Central memory CD8-positive, alpha-beta T cell (primary cell): ENCODE results near the gene ACAP3.
A peak's percentile ranks its signal among the peaks of the same experiment; 100 is the strongest.
"Not testable (repeated sequence)": the region's sequence is repeated elsewhere in the genome, so short reads cannot be mapped to it uniquely, and the experiment has no call there.

ENCODE experiments used
- ATAC-seq: fragments of 150-1000 bp; cut with Tn5 transposase; replicated peaks from 2 replicates; pipeline ENCODE4 v1.10.0; 2022; ENCODE audit warnings: mild to moderate bottlenecking, moderate FRiP score, moderate number of reproducible peaks; ENCODE audit not compliant: poor library complexity, severe bottlenecking; ENCODE audit errors: extremely low read depth
- DNase-seq, 2 donors: peaks; one replicate each; pipeline ENCODE4 v3.0.0; 2021; ENCODE audit warnings: low spot score in 2 of 2
- H3K27ac Mint-ChIP-seq: one replicate; pipeline ENCODE4 v1.8.0; 2022; ENCODE audit warnings: low read depth, mild to moderate bottlenecking, moderate library complexity, mixed read lengths
- H3K27me3 Mint-ChIP-seq: one replicate; pipeline ENCODE4 v1.8.0; 2022; ENCODE audit warnings: mixed read lengths
- H3K36me3 Mint-ChIP-seq: one replicate; pipeline ENCODE4 v1.8.0; 2022; ENCODE audit warnings: mild to moderate bottlenecking, moderate library complexity, mixed read lengths; ENCODE audit not compliant: insufficient read depth
- H3K4me1 Mint-ChIP-seq: one replicate; pipeline ENCODE4 v1.8.0; 2022; ENCODE audit warnings: mixed read lengths
- H3K4me3 Mint-ChIP-seq: one replicate; pipeline ENCODE4 v1.8.0; 2022; ENCODE audit warnings: mild to moderate bottlenecking, moderate library complexity, mixed read lengths
- H3K9me3 Mint-ChIP-seq: one replicate; pipeline ENCODE4 v1.8.0; 2022; ENCODE audit warnings: mixed read lengths

Gene ACAP3

DNA sequence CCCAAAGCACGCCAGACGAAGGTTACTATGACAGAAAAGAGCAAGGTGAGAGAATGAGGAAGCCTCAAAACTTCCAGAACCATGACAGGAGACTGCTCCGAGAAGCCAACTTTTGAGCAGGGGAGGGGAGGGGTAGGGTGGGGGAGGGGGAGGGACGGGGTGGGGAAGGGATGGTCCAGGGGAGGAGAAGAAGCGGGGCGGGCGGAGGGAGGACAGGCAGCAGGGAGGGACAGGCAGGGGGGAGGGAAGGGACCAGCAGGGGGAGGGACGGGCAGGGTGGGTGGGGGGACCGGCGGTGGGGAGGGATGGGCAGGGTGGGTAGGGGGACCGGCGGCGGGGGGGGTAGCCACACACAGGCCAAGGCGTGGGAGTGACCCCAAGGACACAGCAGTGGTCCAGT is 14.7 kb upstream of the ACAP3 start:
- no peaks in the 10 kb centered on the region for H3K9me3 Mint-ChIP-seq
- peaks cover 24% of the 10 kb centered on the region for H3K36me3 Mint-ChIP-seq
- ATAC-seq, result no peak
- no peak for DNase-seq
- H3K4me3 Mint-ChIP-seq, result peak overlapping the region; percentile 84
- no peaks in the 10 kb centered on the region for H3K27me3 Mint-ChIP-seq
- no peak overlapping the region for H3K27ac Mint-ChIP-seq
- H3K4me1 Mint-ChIP-seq, result peaks cover 36% of the 10 kb centered on the region

DNA sequence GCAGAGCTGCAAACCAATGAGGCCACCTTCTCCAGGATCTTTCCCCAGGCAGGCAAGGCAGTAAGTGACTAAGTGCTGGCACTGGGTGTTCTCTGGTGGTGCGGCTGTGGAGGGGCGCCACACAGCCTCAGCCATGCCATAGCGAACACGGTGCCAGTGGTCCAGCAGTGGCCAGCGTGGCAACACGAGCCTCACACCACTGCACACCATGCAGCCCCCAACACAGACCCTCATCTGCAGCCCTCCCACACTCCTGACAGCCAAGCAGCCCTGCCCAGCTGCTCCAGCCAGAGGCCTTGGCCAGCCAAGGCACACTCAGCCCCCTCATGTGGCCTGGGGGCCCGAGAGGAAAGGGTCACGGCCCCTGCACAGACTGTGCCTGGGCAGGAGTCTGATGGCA is 13.7 kb upstream of the ACAP3 start:
- Mint-ChIP-seq H3K4me3 (no peak overlapping the region), H3K36me3 (peaks cover 27% of the 10 kb centered on the region), H3K4me1 (peaks cover 36% of the 10 kb centered on the region), H3K27me3 (no peaks in the 10 kb centered on the region), H3K9me3 (no peaks in the 10 kb centered on the region), H3K27ac (no peak overlapping the region)
- DNase-seq (no peak), ATAC-seq (no peak)

DNA sequence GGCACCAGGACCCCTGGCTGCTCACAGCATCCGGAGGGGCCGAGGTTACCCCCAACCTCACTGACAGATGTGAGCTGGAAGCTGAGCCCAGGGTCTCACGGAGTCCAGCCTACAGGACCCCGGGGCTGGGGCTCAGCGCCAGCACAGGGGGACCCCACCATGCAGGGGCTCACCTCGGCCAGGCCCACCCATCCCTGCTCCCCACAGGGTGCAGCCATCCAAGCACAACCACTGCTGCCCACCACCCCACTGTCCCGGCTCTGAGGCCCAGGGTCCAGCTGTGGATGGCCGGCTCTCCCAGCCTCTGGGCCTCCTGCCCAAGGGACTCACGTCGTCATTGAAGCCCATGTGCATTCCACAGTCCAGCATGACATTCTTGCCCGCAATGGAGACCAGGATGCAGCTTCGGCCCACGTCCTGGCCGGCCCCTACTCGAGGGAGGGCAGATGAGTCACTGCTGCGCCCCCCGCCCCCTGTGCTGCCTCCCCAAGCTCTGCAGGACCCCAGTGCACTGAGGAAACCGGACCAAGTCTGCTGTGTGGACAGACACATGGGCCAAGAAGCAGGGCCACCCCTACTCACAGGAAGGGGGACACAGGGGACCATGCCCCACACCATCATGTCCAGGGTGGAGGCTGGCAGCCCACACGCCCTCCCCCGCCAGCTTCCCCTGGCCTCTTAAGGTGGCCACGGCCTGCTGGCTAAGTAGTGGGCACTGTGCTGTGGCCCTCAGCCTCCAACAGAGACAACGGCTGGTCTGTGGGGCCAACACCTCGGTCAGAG is 13.1 kb upstream of the ACAP3 start:
- peaks cover 30% of the 10 kb centered on the region for H3K4me1 Mint-ChIP-seq

DNA sequence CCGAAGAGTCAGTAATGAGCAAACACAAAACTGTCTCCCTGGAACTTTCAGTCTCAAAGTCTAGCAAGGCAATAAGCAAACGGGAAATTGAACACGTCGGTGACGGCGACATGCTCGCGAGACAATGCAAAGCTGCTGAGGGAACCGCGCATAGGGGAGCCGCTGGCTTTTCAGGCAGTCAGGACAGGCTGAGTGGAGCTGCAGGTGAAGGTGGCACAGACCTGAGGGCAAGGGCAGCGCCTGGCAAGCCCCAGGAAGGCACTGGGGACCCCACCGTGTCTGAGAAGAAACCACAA is 11.9 kb upstream of the ACAP3 start:
- no peak for ATAC-seq
- H3K4me1 Mint-ChIP-seq, result peaks cover 29% of the 10 kb centered on the region
- H3K4me3 Mint-ChIP-seq, result no peak overlapping the region
- no peak overlapping the region for H3K27ac Mint-ChIP-seq
- DNase-seq, result no peak
- no peaks in the 10 kb centered on the region for H3K9me3 Mint-ChIP-seq
- H3K27me3 Mint-ChIP-seq, result no peaks in the 10 kb centered on the region
- peaks cover 28% of the 10 kb centered on the region for H3K36me3 Mint-ChIP-seq

More for the DNA sequence above, 13.1 kb upstream of the ACAP3 start:
- no peak overlapping the region for H3K4me3 Mint-ChIP-seq
- peak overlapping the region; percentile 62 for H3K27ac Mint-ChIP-seq
- H3K27me3 Mint-ChIP-seq, result no peaks in the 10 kb centered on the region
- peaks cover 29% of the 10 kb centered on the region for H3K36me3 Mint-ChIP-seq
- DNase-seq (no peak), ATAC-seq (no peak)
- no peaks in the 10 kb centered on the region for H3K9me3 Mint-ChIP-seq

DNA sequence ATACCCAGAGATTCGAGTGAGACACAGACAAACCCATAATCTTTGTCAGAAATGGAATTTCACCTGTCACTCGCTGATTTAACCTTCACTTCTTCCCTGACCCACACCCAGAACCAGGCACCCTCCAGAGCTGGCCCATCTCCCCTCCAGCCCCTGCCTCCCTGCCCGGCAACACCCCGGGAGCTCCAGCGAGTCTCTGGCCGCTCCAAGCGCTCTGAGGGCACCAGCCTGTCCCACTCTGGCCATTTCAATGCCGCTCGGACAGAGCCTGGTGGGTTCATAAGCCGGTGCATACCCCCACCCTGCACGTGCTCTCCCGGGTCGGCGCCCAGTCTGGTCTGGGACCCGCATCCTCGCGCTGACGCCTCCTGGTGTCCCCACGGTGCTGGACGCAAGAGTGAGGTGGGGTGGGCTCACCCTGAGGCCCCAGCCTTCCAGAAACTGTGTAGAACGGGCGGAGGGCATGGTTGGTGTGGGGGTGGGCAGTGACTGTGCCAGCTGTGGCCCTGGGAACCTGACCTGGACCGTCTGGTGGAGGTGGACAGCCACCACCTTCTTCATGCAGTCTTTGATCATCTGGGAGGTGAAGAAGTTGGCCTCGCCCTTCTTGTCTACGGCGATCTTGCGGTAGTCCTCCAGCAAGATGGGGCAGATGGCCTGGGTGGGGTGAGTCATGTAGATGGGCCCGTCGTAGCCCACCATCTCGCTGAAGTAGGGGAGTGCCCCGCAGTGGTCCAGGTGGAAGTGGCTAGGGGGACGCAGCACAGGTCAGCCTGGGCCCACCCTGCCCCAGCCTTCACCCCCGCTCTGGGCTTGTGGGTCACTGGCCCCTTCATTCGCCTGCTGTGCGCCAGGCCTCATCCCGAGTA is 11.3 kb upstream of the ACAP3 start:
- ATAC-seq (no peak), DNase-seq (no peak)
- H3K9me3 Mint-ChIP-seq, result no peaks in the 10 kb centered on the region
- peaks cover 28% of the 10 kb centered on the region for H3K36me3 Mint-ChIP-seq
- H3K27ac Mint-ChIP-seq, result no peak overlapping the region
- H3K27me3 Mint-ChIP-seq, result no peaks in the 10 kb centered on the region
- peaks cover 25% of the 10 kb centered on the region for H3K4me1 Mint-ChIP-seq
- H3K4me3 Mint-ChIP-seq, result no peak overlapping the region

DNA sequence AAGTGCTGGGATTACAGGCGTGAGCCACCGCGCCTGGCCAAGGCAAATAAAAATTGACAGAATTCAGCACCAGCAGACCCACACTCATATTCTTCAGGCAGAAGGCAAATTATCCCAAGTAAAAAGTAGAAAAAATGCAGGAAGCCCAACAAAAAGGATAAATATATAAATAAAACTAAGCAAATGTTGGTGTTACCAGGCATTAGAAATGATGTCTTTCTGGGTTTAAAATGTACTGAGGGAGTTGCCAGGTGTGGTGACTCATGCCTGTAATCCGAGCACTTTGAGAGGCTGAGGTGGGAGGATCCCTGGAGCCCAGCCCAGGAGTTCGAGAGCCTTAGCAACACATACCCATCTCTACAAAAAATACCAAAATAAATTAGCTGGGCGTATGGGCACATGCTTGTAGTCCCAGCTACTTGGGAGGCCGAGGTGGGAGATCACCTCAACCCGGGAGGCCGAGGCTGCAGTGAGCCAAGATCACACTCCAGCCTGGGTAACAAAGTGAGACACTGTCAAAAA is 10.5 kb upstream of the ACAP3 start:
- no peak overlapping the region for H3K27ac Mint-ChIP-seq
- no peak for DNase-seq
- H3K27me3 Mint-ChIP-seq, result no peaks in the 10 kb centered on the region
- ATAC-seq, result no peak
- H3K36me3 Mint-ChIP-seq, result peaks cover 31% of the 10 kb centered on the region
- H3K9me3 Mint-ChIP-seq, result no peaks in the 10 kb centered on the region
- H3K4me1 Mint-ChIP-seq, result peaks cover 18% of the 10 kb centered on the region
- no peak overlapping the region for H3K4me3 Mint-ChIP-seq

DNA sequence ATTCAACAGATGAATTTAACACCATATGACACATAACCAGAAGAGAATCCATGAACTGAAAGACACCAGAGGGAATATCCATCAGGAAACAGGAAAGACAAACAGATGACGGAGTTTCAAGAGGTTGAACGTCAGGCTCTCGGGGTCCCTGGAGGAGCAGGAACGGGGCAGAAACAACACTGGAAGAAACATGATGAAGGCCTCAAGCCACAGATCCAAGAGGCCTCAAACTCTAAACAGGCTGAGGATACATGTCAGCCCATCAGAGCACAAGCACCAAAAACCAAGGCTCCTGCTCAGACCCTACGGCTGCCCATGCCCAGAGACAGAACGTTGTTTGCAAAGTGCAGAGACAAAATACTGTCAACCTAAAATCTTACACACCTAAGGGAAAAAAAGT is 9.7 kb upstream of the ACAP3 start:
- Mint-ChIP-seq H3K36me3 (peaks cover 33% of the 10 kb centered on the region), H3K4me1 (peaks cover 11% of the 10 kb centered on the region), H3K27me3 (no peaks in the 10 kb centered on the region), H3K4me3 (no peak overlapping the region), H3K27ac (no peak overlapping the region), H3K9me3 (no peaks in the 10 kb centered on the region)
- DNase-seq (no peak), ATAC-seq (no peak)

DNA sequence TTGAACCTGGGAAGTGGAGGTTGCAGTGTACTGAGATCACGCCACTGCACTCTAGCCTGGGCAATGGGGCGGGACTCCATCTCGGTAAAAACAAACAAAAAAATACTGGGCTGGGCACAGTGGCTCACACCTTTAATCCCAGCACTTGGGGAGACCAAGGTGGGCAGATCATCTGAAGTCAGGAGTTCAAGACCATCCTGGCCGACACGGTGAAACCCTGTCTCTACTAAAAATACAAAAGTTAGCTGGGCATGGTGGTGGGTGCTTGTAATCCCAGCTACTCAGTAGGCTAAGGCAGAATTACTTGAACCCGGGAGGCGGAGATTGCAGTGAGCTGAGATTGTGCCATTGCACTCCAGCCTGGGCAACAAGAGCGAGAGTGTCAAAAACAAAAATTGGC is 8.5 kb upstream of the ACAP3 start:
- not testable (repeated sequence) for H3K27me3 Mint-ChIP-seq, DNase-seq, H3K27ac Mint-ChIP-seq, ATAC-seq, H3K4me3 Mint-ChIP-seq, H3K9me3 Mint-ChIP-seq, H3K4me1 Mint-ChIP-seq
- H3K36me3 Mint-ChIP-seq, result peaks cover 39% of the 10 kb centered on the region

DNA sequence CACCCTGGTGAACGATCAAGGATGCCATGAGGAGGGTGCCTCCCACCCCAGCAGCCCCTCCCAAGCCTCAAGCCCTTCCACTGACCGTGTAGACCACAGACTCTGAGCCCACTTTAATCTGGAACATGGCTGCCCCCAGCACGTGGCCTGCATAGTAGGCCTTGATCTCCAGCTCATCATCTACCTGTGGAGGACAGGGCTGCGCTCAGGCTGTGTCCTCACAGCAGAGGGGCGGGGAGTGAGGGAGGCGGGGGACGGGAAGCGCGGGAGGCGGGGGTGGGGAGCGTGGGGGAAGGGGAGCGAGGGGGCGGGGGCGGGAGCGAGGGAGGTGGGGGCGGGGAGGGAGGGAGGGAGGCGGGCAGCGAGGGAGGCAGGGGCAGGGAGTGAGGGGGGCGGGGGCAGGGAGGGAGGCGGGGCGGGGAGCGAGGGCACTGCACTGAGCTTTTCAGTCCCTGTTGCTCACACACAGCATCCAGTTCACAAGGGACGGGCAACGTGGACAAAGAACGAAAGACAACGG is 7.8 kb upstream of the ACAP3 start:
- no peak for ATAC-seq
- no peaks in the 10 kb centered on the region for H3K9me3 Mint-ChIP-seq
- H3K4me1 Mint-ChIP-seq, result peaks cover 5% of the 10 kb centered on the region
- no peak overlapping the region for H3K27ac Mint-ChIP-seq
- DNase-seq, result no peak
- no peak overlapping the region for H3K4me3 Mint-ChIP-seq
- H3K27me3 Mint-ChIP-seq, result no peaks in the 10 kb centered on the region
- peaks cover 43% of the 10 kb centered on the region for H3K36me3 Mint-ChIP-seq

DNA sequence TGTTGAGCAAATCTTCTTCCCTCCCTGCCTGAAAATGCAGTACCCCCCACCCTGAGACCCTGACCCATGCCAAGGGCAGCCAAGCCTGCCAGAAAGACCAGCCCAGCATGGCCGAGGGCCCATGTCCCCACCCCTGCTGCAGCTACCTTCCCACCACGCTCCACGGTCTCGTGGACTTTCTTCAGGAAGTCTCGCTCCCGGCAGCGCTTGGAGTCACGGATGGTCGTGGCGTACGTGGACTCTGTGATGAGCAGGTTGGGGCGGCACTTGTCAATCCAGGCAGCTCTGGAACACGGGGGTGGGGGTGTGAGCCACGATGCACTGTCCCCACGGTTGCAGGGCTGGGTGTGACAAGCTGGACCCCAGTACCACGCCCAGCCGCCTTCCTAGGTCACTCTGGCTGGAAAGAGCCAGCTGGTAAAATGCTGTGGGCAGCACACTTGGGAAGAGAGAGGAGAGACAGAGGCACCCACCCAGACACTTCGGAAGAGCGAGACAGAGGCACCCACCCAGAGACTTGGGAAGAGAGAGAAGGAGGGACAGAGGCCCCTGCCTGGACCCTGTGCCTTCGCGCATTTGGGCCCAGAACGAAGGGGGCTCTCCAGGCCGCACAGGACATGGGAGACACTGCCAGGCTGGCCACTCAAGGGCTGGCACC is 7.1 kb upstream of the ACAP3 start:
- Mint-ChIP-seq H3K4me1 (no peaks in the 10 kb centered on the region), H3K9me3 (no peaks in the 10 kb centered on the region), H3K27me3 (no peaks in the 10 kb centered on the region), H3K4me3 (peak overlapping the region; percentile 67), H3K36me3 (peaks cover 43% of the 10 kb centered on the region), H3K27ac (peak overlapping the region; percentile 44)
- no peak for DNase-seq
- ATAC-seq, result no peak

DNA sequence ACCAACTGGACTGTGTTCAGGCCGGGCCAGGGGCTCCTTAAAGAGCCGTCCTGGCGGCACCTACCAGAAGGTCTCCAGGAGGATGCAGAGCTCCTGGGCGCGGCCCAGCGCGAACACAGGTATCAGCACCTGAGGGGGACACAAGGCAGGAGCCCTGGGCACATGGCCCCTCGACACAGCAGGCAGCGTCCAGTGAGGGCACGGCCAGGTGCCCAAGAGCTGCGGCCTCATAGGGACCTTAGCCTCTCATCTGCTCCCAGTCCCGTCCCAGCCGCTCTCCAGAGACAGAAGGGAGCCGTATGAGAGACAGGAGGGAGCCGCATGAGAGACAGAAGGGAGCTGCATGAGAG is 6.5 kb upstream of the ACAP3 start:
- no peak overlapping the region for H3K4me3 Mint-ChIP-seq
- H3K27me3 Mint-ChIP-seq, result no peaks in the 10 kb centered on the region
- peaks cover 39% of the 10 kb centered on the region for H3K36me3 Mint-ChIP-seq
- DNase-seq (no peak), ATAC-seq (no peak)
- H3K4me1 Mint-ChIP-seq, result no peaks in the 10 kb centered on the region
- no peak overlapping the region for H3K27ac Mint-ChIP-seq
- H3K9me3 Mint-ChIP-seq, result no peaks in the 10 kb centered on the region

DNA sequence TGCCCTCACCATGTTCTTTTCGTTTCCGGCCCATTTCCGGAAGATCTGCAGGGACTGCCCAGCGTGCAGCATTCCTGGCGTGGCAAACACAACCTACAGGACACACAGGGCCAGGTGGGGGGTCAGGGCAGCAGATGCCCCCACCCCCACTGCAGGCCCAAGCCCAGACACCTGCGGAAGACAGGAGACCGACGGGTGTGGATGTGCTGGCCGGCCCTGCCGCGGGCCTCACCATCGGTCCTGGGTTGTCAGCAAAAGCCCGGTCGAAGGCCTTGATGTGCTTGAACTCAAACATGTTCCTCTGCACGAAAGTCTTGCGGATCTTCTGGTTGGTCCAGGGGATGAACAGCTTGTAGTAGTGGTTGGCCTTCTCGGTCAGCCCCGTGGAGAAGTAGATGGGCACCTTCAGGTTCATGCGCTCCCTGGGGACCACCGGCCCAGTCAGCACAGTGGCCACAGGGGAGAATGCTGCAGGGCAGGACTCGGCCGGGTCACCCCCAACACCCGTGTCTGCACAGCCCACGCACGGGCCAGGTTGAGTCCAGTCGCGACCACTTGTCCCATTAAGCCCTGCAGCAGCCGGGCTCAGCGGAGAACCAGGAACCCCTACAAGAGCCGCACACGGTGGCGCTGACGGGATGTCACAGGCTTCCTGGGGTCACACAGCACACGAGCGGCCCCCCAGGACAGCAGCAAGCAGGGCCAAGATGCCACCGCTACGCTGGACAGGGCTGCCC is 5.9 kb upstream of the ACAP3 start:
- Mint-ChIP-seq H3K36me3 (peaks cover 37% of the 10 kb centered on the region), H3K4me1 (no peaks in the 10 kb centered on the region), H3K27me3 (no peaks in the 10 kb centered on the region), H3K4me3 (no peak overlapping the region), H3K27ac (no peak overlapping the region), H3K9me3 (no peaks in the 10 kb centered on the region)
- no peak for DNase-seq
- ATAC-seq, result no peak
